ENCODE measurements around the gene PAK5. TPM values are rescaled to one million over a fixed set of nuclear protein-coding genes. Genes with fewer than 3 reads are reported as not detected.

The PAK5 gene
- total RNA-seq (ENCODE audit: insufficient read depth, low replicate concordance), result 3.1 TPM

GRCh38 chr20:9838378-9839295, at the start of gene PAK5:
PAK5 (minus strand) TSS chr20:9839076; CDS start chr20:9644328, 194,748 bp downstream.
- DNase-seq (ENCODE audit: low spot score), result peak; percentile 76

DNA sequence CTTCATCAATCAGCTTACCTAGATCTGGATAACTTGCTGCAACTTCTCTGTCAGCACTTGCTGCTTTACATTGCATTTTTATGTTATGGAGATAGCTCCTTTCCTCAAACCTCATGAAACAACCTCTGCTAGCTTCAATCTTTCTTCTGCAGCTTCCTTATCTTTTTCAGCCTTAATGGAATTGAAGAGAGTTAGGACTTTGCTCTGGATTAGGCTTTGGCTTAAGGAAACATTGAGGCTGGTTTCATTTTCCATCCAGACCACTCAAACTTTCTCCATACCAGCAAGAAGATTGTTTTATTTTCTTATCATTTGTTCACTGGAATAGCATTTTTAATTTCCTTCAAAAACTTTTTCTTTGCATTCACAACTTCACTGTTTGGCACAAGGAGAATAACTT, 48.8 kb upstream of the PAK5 start:
- DNase-seq (ENCODE audit: low spot score), result no peak

GRCh38 chr20:9886227-9886626, 47.4 kb upstream of the PAK5 start:
- peak; percentile 19 for DNase-seq (ENCODE audit: low spot score)

DNA sequence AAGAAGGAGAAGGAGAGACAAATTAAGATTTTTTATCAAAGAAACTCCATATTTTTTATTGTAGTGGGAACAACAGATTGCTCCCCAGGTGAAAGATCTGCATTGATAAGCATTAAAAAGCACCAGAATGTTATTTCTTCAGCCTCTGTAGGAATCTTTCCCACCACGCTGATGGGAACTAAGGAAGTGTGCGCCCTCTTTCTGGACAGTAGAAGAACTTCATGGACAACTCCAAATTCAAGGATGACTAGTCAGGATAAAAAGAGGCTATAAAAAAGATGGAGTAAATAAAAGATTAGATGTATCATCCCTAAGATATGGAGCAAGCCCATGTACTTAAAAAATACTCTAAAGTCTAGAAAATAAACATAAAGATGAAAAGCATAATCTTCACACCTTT, 45.8 kb upstream of the PAK5 start:
- DNase-seq (ENCODE audit: low spot score), result no peak

DNA sequence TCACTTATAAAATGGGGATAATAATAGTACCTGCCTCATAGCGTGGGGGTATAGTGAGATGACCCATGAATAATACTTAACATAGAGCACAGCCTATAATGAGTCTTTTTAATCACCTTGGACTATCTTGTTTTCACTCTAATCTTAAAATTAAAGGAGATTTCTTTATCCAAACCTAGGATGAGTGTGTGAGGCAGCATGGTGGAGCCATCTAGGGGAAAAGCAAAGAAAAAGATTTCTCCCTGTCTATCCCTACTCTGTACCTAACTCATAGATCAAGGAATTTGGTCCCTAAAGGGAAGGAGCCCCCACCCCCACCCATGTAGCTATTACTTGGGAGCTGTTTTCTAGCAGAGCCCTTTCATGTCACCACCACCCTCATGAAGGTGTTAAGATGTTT, 45.2 kb upstream of the PAK5 start:
- DNase-seq (ENCODE audit: low spot score), result no peak

DNA sequence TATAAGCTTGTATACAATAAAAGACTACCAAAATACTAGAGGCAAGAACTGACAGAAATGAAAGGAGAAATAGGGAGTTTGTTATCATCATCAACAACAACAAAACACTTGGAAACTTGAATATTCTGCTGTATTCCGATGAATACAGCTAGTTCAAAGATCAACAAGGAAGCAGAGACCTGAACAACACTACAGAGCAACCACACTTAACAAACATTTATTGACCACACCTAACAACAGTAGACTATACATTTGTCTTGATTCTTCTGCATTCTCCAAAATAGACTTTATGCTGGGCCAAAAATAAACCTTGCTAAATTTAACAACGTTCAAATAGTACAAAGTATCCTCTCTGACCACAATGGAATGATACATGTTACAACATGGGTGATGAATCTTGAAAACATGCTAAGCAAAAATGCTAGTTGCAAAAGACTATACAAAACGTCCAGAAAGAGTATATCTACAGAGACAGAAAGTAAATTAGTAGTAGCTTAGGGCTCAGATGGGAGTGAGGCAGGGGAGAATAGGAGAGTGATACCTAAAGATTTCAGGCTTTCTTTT, 39.1 kb upstream of the PAK5 start:
- DNase-seq (ENCODE audit: low spot score), result no peak

DNA sequence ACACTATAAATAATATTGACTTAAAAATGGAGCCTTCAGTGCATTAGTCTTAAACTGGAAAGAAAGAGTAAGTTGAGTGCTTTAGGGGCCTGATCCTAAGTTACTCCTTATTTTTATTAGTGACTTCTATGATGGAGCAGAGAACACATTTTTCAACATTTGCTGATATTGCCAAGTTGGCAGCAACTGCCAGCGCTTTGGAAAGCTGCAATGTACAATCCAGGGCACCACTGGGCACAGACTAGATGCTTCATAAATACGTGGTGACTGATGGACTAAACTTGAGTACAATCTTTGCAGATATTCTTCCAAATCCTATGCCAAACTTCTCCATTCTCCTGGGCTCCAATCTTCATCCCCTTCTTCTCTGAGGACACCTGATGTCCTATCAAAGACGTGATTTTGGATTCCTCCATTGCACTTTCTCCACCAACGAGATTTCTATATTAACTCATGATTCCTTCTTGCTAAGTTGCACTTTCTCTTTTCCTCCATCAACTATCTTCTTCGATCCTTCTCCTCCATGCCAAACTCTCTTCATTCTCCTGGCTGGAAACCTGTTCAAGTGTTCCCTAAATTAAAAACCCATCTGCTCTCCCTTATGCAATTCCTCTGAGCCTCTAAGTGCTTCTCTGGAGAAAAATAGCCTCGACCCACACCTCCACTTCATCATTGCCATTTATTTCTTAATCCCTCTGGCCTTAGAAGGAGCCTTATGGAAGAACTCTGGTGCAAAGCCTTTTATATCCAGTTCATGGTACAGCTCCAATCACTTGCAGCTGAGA, 28.5 kb upstream of the PAK5 start:
- DNase-seq (ENCODE audit: low spot score), result no peak

DNA sequence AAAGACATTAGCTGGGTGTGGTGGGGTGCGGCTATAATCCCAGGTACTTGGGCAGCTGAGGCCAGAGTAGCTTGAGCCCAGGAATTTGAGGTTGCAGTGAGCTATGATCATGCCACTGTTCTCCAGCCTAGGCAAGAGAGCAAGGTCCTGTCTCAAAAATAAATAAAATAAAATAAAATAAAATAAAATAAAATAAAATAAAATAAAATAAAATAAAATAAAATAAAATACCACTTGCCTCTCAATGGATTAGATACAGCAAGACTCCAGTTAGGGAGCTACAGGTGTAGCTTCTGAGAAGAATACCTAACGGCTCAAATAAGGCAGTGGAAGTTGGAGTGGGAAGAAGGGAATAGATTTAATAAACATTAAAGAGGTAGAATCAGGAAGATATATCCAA, 13.7 kb upstream of the PAK5 start:
- DNase-seq (ENCODE audit: low spot score), result no peak

GRCh38 chr20:9839626-9840025, 750 bp upstream of the PAK5 start:
- no peak for DNase-seq (ENCODE audit: low spot score)

GRCh38 chr20:9838035-9838377, 870 bp downstream of the PAK5 start:
- no peak for DNase-seq (ENCODE audit: low spot score)

- DNase-seq (ENCODE audit: low spot score), result no peak
Observed at GRCh38 chr20:9837634-9838033, 1.2 kb downstream of the PAK5 start.

DNA sequence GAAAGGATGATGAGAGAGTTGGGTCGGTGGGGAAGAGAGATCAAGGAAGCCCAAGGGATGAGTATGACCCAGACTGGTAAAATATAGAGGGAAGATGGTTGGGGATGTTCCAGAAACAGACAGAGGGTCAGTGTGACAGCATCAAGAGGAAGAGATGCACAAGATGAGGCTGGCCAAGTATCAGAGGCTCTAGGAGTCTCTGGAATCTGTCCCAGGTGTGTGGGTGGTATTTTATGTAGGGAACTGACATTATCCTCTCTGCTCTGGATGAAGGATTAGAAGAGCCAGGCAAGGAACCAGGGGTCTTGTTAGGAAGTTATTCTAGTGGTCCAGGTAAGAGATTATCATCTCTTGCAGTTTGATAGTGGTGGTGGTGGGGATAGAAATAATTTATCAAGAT, 3.6 kb downstream of the PAK5 start:
- no peak for DNase-seq (ENCODE audit: low spot score)

DNA sequence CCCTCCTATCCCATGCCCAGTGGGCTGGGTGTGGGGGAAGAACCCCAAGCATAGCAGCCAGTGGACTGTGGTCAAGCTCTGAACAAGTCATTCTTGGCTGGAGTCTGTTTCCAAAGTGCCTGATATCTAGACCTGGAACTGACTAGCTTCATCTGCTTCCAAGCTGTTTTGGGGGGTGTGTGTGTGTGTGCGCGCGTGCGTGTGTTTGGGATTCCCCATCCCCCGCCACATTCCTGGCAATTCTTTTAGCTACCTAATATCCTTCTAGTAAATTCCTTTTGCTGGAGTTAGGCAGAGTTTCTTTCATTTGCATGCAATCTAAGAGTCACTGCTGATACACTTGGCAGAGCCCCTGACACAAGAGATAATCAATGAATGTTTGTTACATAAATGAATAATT, 7.8 kb downstream of the PAK5 start:
- DNase-seq (ENCODE audit: low spot score), result no peak

DNA sequence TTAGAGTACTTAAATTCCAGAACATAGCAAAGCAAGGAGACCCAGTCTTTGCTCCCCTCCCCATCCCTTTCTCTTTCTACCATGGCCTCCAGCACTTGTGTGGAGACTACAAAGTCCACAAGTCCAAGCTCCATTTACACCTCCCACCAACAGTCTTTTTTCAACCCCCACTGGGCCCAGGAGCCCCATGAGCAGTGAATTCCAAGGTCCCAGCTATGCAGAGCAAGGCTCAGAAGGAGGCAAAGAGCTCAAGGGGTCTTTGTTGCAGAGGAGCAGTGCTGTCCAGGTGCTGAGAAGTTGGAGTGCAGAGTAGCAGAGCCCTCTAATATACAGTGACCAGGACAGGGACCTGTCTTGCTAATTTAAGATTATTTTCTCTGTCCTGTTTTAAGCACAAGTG, 9.0 kb downstream of the PAK5 start:
- DNase-seq (ENCODE audit: low spot score), result no peak

- DNase-seq (ENCODE audit: low spot score), result no peak
Observed at GRCh38 chr20:9817654-9818053, 21.2 kb downstream of the PAK5 start.

GRCh38 chr20:9815632-9816031, 23.2 kb downstream of the PAK5 start:
- no peak for DNase-seq (ENCODE audit: low spot score)

GRCh38 chr20:9810738-9811137, 28.1 kb downstream of the PAK5 start:
- no peak for DNase-seq (ENCODE audit: low spot score)

GRCh38 chr20:9809271-9809670, 29.6 kb downstream of the PAK5 start:
- DNase-seq (ENCODE audit: low spot score), result no peak

DNA sequence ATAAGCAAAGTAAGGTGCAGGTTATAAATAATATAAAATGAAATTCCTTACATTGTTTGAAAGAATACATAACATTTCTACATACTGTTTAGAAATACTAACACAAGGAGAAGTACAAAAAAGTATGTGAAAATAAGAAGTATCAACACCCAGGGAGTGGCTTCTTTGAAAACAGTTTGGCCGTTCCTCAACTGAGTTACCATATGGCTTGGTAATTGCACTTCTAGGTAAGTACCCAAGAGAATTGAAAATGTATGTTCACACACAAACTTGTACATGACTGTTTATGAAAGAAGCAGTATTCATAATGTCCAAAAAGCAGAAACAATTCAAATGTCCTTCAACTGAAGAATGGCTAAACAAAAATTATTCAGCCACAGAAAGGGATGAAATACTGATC, 30.7 kb downstream of the PAK5 start:
- DNase-seq (ENCODE audit: low spot score), result no peak

DNA sequence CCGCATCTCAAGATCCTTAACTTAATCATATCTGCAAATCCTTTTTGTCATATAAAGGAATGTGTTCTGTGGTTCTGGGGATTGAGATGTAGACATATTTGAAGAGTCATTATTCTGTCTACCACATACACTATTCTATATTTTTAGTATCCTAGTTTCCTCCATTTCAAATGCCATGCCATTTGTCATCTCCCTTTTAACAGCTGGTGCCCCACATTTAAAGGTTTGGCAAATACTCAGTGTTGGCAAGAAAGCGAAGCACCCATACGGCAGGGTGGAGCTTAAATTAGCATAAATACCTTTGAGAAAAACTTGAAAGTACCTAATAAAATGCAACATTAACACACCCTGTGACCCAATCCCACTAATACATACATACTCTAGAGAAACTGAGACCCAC, 31.7 kb downstream of the PAK5 start:
- DNase-seq (ENCODE audit: low spot score), result no peak

DNA sequence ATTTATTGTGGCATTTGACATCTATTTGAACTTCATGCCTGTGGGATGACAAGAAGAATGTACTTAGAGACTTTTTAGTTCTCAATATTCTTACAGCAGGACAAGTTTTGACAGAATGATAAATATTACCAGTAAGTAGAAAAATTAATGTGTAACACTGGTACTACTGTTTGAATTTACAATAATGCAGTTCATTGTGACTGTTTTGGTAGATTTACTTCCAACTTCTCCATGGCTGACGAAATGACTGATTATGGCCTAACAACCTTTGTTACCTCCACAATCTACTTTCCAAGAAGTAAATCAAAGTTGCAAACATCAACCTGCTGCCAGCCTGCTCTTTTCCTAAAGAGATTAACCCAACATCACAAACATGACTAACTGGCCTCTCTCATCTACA, 38.5 kb downstream of the PAK5 start:
- DNase-seq (ENCODE audit: low spot score), result no peak

DNA sequence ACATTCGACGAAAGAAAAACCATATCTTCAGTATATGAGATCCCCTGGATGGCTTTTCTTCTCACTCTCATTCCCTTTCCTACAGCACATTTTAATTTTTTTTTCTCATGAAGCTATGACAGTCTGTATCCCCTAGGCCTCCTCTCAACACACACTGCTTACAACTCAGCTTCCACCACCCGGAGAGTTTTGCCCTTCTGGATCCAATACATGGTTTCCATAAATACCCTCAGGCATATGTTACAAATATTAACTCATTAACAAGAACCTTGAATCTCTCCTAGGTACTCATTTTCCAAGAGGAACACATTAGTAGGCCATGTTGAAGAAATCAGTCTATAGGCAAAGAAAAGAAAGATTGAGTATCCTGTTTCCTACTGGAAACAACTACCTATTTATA, 44.0 kb downstream of the PAK5 start:
- DNase-seq (ENCODE audit: low spot score), result no peak

GRCh38 chr20:9792674-9793073, 46.2 kb downstream of the PAK5 start:
- DNase-seq (ENCODE audit: low spot score), result no peak
